VCaP (cell line): ENCODE results near the gene FMN2.

Source experiments
- H3K27ac ChIP-seq: fragments of 450-650 bp; 2 replicates; pipeline ENCODE4 v1.5.1; 2017
- TF ChIP-seq, protein P1 (sequence below): fragments of 450-650 bp; conservative IDR thresholded peaks from 2 replicates; pipeline ENCODE4 v1.5.1; 2017; ENCODE audit warnings: mild to moderate bottlenecking, moderate library complexity

FMN2 gene

DNA sequence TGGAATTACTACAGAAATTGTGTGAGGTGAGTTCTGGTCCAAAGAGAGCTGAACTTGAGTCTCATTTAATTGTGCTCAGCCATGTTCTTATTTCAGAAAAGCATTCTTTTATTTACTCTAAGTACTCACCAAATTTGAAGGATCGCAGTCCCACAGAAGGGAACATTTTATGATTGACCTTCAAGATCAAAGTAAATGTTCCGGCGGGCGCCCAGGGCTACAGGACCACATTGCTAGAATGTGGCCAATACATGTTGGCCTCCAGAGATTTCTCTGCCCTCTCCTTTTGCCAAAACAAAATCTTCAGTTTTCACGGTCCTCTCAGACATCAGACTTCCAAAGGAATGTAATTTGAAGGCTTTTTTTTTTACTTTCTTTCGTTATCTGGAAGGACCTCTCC is 237.8 kb downstream of the FMN2 start:
- TF ChIP-seq, protein P1, sequence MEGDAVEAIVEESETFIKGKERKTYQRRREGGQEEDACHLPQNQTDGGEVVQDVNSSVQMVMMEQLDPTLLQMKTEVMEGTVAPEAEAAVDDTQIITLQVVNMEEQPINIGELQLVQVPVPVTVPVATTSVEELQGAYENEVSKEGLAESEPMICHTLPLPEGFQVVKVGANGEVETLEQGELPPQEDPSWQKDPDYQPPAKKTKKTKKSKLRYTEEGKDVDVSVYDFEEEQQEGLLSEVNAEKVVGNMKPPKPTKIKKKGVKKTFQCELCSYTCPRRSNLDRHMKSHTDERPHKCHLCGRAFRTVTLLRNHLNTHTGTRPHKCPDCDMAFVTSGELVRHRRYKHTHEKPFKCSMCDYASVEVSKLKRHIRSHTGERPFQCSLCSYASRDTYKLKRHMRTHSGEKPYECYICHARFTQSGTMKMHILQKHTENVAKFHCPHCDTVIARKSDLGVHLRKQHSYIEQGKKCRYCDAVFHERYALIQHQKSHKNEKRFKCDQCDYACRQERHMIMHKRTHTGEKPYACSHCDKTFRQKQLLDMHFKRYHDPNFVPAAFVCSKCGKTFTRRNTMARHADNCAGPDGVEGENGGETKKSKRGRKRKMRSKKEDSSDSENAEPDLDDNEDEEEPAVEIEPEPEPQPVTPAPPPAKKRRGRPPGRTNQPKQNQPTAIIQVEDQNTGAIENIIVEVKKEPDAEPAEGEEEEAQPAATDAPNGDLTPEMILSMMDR, result no peak
- H3K27ac ChIP-seq, result no peak overlapping the region

DNA sequence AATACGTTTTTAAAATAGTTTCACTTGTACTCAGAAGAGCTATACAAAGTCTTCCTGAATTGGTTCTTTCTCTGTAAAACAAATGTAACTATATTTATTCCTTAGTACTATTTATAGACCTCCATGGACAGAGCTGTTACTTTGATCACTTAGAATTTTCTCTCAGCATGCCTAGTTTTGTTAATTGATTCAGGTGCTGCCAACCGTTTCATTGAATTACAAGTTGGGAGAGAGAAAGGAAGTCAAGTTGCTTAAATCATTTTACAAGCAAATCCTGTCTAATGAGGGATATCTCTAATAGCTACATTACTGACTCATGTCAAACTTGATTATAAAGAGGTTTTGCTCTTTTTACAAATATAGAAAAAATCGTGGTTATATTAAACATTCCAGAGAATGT is 241.0 kb downstream of the FMN2 start:
- no peak overlapping the region for H3K27ac ChIP-seq
- TF ChIP-seq, protein P1, result no peak

DNA sequence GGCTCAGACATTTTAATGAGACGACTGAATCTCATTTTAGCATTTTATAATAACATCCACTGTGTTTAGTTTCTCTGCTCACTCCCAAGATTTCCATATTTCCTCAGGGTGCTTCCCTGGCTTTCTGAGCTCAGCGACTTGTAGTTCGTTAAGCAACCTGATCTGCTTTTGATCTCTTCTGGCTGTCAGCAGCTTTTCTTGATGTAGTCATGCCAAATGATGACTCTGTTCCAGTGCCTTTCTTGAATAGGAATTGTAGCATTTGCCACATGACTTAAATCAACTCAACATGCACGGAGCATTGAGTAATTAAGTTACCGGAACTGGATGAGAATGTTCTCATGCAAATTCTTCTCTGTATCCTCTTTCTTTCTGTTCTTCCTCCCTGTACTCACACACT is 246.1 kb downstream of the FMN2 start:
- TF ChIP-seq, protein P1, result no peak
- no peak overlapping the region for H3K27ac ChIP-seq

DNA sequence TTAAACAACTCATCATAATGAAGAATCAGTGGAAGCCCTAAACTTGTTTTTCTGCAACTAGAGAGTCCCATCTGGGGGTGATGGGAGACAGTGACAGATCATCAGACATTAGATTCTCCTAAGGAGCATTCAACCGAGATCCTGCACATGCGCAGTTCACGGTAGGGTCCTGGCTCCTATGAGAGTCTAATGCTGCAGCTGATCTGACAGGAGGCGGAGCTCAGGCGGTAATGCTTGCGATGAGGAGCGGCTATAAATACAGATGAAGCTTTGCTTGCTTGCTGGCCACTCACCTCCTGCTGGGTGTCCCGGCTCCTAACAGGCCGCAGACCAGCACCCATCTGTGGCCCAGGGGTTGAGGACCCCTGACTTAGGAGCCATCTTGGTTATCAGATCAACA is 247.2 kb downstream of the FMN2 start:
- TF ChIP-seq, protein P1, result no peak
- H3K27ac ChIP-seq, result no peak overlapping the region

DNA sequence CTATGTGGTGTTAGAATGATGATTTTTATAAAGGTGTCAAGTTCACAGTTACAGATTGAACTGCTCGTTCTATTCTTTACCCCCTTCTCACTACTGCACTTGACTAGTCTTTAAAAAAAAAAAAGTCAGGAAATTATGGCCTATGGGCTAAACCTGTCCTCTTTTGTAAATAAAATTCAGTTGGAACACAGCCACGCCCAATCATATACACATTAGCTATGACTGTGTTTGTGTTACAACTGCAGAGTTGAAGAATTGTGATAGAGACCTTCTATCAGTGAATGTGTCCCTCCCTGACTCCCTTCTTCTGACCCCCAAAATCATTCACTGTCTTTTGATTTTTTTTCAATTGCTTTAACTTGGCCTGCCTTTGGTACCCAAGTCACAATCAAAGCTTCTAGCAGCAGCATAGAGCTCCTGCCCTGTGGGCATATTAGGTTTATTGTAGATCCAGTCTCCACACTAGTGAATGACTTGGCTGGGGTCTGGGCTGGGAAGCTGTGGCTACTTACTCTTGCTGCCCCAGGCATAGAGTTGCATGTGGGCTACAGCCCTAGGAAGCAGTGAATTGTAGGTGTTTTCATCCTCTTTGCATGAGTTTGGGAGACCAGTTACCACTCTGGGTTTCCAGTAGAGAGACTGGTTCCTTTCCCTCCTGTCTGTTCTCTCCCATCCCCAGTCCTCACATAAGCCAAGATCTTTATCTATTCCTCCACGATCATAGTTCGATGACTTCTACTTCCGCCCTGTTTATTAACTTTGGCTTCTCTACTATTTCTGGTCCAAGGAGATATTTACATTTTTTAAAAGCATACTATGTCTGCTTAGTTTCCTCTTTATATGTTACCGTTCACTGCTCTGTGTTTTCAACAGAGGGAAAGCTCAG is 249.9 kb downstream of the FMN2 start:
- TF ChIP-seq, protein P1, result no peak
- H3K27ac ChIP-seq, result peak overlapping the region; percentile 80

DNA sequence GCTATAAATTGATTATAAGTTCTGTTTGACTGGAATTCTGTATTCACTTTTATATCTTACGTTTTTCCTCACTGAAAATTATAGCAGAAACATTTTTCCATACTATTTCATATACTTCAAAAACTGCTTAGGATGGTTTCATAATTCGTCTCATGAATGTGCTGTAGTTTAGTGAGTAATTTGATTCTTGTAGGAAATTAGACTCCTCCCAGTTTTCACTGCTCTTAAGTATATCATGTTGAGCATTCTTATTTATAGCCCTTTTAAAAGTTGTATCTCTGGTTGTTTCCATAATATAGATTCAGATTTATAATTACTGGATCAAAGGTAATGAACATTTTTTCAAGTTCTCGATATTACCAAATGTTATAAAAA is 250.6 kb downstream of the FMN2 start:
- H3K27ac ChIP-seq, result peak overlapping the region; percentile 80
- TF ChIP-seq, protein P1, result no peak

DNA sequence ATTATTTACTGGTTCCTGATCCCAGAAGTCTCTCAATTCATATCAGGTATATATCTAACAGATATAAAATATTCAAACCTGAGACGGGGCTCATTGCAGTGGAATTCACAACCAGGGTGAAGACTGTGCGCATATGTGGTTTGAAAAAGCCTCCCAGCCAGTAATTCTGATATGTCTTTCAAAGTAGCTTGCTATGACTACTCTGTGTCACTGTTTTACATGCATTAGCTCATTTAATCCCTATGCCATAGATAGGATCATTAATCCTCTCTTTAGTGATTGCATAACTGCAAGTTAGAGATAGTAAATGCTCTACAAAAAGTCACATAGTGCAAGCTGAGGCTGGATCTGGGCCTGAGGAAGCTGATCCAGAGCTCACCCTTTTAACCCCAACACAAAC is 251.4 kb downstream of the FMN2 start:
- H3K27ac ChIP-seq, result peak overlapping the region; percentile 80; the same call in 1 of the 2 replicates
- TF ChIP-seq, protein P1, result no peak
